CD4-positive, alpha-beta T cell treated with Interleukin-12 subunit alpha and Interleukin-12 subunit beta, for 1 hour (primary cell): ENCODE results near the gene NPL.

Source experiments
- DNase-seq: peaks from one replicate; pipeline ENCODE4 v3.0.0-alpha.2; 2020

The NPL gene

DNA sequence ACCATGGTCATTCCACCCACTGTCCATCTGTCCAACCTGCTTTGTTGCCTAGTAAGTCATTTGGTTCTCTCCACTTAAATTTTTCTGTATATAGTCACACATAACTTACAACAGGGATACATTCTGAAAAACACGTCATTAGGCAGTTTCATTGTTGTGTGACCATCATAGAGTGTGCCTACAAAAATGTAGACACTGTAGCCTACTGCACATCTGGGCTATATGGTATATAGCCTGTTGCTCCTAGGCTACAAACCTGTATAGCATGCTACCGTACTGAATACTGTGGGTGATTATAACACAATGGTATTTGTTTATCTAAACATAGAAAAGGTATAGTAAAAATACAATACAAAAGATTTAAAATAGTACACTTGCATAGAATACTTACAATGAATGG is 10.0 kb upstream of the NPL start:
- no peak for DNase-seq

DNA sequence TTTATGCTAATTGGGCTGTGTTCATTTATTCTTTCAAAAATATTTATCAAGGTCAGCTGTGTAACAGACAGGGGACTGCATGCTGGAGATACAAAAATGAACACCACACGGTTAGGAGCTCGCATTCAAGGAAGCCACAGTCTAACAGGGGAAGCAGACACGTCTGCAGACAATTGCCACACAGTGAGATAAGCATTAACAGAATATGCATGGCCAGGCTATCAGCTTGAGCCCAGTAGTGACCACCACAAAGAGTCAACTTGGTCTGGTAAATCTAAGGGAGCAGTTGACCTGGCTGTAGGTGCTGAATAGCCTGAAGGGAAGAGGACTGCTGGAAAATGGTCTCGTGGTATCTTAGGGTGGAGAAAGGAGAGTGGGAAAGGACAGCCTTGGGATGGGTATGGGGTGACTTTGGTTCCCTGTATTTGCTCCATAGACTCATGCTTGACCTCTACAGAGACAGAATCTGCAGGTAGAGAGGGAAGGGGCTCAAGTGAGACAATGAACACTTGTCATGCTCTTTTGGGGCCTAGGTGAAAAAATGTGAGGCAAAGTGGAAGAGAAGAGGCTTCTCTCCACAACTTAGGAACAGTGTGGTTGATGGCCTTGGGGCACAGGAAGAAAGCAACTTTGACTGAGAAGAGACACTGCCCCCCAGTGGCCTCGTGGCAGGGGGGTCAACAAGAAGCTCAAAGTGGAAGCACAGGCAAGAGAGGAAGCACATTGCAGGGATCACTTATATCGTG is 7.6 kb upstream of the NPL start:
- DNase-seq = peak; percentile 70

DNA sequence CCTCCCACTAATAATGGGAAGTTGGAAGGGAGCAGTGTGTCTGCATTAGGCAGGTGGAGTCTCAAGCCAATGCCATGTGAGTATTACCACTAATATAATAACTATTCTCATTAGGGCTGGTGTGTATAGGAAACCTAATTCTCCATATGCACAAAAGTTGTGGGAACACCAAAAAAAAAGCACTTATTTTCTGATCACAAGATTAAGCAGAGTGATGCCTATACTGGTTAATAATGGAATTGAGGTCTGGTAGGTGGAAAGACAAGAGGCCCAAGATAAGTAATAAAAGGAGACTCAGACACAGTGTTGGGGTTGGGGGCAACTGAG is 7.0 kb upstream of the NPL start:
- no peak for DNase-seq

DNA sequence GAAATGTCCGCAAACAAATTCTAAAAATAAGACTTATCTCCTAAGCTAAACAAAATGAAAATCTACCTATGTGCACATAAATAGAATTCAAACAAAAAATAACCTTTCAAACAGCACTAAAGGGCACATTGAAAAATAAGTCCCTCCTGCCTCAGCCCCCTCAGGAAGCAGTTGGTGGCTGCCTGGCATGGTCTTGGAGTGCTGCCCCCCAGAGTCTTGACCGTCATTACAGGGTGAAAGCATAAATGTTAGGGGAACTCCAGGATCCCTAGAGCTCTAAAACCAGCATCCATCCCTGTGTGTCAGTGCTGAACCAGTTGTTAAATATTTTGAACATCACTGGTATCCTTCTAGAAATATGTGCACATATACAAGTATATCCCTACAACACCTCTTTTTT is 6.5 kb upstream of the NPL start:
- no peak for DNase-seq

DNA sequence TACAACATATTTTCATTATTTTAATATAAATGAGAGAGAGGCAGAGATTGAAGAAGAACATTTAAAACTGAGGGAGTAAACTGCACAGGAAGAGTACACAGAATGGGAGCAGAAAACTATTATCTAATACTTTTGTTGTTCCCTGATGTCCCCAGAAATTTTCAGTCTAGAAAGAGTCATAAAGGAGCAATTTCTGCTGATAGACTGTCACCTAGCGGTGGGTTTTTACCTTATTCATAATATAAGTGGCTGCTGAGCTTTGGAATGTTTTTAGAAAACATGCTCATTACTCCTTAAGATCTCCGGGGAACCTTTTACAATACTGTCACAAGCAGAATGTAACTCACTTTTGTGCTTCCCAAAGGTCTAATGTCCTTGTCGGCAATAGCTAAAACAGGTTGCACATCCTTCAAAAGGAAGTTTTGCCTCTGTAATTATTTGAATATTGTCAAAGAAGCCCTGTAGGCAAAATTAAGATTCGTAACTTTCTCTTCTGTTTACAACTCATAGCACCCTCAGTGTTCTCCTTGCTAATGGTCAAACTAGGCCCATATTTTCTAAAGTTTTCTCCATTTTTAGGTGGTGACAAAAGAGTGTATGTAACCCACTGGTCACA is 4.9 kb upstream of the NPL start:
- peak; percentile 65 for DNase-seq

DNA sequence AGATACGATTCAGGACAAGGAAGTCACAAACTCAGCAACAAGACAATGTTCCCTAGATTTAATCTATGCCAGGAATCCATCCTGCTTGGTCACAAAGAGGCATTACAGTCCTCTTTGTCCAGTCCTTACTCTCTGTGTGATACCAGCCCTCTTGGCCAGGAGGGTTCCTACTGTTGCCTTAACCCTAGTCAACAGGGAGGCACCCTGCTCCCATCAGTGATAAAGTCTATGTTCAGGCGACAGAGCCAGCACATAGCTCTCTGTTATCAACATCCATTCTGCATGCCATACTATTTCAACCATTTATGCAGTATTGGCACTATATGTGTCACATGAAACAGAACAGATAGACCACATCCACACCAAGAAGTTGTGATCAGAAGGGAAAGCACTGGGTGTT is 4.4 kb upstream of the NPL start:
- DNase-seq = no peak

DNA sequence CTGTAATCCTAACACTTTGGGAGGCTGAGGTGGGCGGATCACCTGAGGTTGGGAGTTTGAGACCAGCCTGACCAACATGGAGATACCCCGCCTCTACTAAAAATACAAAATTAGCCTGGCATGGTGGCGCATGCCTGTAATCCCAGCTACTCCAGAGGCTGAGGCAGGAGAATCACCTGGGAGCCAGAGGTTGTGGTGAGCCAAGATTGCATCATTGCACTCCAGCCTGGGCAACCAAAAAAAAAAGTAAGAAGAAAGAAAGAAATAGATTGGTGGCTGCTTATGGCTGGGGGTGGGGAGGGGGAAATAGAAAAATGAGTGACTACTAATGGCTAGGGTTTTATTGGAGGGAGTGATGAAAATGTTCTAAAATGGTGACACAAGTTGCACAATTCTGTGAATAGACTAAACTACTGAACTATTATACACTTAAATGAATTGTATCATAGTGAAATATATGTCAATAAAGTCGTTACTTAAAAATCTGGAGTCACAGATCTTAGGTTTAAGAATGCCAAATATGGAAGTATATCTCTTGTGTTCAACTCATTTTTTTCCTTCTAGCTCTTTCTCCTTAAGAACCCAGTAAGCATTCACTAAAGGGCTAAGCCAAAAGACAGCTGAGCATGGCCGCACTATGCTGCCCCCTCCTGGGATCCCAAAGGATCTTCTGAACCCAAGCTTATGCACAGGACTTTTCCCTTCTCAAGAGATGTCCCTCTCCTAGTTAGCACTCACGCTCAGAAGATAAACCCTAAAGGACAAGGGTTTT is 3.2 kb upstream of the NPL start:
- peak; percentile 39 for DNase-seq

DNA sequence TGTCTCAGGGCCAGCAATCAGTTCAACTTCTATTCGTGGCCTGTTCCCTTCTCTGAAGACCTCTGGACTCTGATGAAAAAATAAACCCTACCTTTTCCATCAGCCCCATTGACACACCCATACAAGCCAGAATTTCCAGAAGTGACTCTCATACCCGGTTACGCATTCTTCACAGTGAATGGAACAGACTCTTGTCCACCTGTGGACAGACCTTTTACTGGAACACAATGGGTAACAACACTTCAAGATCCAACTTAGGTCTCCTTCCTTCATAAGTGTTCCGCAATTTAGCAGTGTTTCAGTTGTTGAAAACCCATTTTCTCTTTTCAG is 2.6 kb upstream of the NPL start:
- no peak for DNase-seq

DNA sequence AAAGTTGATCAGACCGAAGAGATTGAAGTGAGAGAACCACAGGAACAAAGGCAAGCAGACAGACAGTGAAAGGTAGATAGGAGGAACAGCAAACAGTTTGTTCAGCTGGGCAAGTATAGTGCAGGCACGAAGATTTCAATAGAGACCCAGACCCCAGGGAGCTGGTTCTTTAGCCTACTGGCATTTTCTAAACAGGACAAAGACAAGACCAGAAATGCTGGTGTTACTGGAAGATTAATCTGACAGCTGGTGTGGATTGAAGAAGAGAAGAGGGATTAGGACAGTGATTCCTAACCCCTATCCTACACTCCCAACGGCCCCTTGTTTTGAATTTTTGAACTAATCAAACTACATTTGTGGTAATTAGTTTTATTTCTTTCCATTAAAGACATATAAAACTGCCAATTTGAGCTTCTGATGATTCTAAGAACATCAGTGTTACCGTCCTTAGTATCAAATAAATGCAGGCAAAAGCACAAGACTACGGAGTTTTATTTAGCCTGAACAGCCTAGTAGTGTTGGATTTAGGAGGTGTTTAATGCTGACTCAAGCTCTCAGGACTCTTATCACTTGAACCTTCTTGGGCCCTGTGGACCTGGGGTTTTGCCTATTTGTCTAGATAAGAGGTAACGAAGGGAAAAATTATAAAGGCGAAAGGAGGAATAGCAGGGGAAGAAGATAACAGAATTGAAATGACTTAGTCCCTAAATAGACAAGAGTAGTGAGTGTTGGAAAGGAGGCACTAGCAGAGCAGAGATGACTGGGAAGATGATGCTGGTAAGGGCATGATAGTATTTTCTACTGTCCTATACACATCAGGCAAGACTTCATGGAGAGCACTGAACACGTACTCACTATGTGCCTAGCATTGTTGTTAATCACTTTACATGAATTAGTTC is 2.0 kb downstream of the NPL start:
- no peak for DNase-seq

DNA sequence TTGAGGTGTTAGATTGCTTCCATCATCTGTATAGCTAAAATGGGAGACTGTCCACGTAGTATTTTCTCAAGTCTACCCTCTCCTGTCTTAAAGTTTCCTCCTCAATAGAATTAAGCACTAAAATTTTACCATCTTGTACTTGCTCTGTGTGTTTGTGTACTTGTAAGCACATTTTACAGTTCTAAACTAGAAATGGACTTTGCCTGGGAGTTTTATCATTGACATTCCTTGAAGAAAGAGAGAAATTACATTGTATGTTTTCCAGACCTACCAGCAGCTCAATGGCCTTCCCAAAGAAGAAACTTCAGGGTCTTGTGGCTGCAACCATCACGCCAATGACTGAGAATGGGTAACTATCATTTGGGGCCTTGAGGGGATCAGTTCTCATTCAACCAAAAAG is 4.5 kb downstream of the NPL start:
- DNase-seq = no peak

DNA sequence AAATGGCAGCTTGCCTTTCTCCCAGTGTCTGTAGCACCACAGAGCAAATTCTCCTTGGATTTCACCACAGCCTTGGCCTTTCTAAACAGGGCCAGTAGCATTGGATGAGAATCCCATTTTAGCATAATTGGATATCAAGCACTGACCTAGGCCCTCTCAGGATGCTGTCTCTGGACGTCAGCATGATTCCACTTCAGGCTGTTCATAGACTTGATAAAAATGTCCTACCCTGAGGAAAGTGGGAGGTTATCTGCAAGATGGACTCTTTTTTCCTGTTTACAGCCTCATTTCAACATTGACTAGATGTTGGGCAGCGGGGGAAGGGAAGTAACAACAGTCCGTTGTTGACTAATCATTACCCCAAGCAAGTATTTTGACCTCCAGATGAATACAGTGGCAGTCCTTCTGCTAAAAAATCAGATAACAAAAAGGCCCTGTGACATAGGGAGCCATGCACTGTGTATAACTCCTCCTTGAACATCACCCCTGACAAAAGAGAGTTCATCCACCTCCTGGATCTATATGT is 5.2 kb downstream of the NPL start:
- DNase-seq = no peak

DNA sequence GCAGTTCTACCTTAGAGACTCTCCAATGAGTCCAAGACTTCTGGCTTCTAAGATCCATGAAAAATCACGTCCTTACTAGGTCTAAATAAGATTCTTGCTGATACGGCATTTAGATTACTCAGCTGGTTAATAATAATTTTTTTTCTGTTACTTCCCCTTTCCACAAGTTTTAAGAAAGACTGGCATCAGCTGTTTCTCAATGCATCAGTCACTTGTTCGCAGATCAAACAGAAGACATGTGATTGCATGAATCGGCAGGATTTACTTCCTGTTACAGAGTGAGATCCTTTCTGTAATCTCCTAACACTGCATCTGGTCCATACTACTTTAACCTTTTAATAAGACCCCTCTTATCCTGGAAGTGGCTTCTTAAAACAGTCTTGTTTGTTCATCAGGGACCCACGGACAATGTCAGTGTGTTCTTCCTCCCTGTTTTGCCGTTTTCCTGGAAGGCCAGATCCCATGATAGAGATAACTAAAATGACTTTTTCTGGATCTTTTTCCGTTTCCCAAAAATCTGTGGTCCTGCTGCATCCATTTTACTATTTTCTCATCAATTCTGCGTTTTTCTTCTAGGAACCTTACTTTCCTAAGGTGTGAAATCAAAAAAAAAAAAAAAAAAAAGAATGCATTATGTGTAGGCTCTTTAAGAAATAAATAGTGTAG is 6.1 kb downstream of the NPL start:
- DNase-seq = peak; percentile 23

DNA sequence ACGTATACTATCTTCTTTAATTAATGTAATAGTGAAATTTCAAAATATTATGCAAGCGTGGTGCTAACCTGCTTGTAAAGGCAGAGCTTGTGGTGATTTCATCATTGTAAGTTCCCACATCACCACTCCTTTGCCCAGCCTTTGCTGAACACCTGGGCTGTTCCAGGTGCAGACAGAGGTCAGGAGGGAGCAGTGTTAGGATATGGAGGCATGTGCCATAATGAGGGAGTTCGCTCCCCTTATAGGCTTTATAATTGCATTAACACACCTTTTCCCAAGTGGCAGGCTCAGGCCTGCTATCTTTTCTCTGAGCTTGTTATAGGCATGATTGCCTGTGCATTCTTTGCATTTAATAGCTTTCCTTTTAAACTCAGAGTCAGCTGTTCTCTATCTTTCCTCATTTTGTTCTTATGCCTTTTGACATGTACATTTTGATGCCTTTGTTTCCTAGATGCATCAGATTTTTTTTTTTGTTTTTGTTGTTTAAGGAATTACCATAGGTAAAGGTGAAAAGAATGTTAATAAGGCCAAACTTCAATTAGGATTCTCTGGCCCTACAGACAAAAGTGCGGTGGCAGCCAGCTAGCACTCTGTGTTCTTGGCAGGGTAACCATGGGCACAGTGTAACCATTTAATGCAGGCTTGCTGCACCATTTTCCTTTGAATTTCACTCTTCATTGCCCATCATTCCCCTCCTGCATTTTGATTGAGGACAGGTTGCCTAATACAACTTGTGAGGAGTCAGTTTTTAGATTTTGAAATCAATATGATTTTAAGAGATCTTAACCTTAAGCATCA is 12.6 kb downstream of the NPL start:
- DNase-seq = no peak

DNA sequence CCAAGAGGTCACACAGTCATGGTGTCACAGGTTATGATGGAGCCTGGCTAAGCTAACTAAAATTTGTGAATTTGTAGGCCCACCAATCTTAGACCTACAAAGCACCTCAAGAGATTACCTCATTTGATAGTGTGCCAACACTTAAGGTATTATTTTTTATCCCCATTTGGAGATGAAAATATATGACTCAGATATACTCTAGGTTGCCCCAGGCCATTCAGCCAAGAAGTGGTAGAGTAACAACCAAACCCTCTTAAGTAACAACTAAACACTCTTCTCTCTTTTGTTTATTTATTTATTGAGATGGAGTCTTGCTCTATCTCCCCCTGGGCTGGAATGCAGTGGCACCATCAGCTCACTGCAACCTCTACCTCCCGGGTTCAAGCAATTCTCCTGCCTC is 14.3 kb downstream of the NPL start:
- no peak for DNase-seq

DNA sequence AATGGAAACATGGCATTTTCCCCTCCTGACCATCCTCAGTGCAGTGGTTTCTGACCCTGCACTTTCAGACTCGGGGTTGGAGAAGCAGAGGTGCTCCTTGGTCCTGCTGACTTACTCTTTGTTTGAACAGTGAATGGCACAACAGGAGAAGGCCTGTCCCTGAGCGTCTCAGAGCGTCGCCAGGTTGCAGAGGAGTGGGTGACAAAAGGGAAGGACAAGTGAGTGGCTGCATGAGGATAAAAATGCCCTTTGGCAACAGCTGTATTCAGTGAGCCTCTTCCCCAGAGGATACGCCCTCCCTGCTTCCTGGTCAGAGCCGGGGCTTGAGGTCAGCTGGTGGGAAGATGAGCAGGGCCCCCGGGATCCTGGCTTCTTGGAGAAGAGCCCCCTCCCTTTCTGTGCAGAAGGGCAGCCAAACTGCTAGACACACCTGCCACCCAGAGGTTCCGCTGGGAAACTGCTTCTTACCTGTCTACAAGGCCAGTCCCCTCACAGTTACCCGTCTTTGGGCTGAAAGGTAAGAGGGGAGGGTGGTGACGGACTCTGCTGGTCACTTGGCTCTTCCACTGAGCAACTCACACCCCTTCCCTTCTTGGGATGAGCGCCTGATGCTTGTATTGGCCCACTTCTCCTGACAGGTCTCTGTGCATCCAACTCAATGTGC is 16.6 kb downstream of the NPL start:
- DNase-seq = no peak

DNA sequence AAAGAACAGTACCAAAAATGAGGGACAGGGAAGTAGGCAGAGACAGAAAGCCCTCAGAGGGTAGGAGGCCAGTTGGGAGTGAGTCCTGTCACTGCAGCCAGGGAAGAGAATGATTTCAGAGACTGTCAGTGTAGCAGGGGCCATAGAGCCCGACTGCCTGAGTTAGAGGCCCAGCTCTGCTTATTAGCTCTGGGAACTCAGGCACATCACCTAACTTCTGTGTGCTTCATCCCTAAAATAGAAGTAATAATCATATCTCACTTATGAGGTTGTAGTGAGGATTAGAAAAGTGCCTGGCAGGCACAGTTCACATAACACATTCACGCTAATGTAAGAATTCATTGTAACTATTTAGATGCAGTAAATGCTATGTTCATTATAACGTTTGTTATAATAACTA is 18.3 kb downstream of the NPL start:
- no peak for DNase-seq

DNA sequence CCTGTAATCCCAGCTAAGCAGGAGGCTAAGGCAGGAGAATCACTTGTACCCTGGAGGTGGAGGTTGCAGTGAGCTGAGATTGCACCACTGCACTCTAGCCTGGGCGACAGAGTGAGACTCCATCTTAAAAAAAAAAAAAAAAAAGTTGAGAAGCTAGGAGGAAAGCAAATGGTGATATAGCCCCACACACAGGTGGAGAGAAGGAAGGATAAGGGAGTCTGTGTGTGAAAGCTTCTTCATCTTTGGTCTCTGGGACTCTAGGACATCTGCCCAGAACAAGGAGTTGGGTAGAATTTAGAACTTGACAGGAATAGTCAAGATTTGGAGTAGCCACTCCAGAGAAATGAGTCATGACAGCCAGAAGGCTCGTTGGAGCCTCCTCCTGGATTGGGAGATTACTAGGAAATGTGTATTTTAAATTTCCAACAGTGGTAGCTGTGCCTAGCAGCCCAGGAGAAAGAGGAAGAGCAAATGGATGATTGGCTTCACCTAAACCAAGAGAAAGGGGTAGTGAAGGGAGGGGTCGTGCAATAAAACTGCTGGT is 19.9 kb downstream of the NPL start:
- no peak for DNase-seq

DNA sequence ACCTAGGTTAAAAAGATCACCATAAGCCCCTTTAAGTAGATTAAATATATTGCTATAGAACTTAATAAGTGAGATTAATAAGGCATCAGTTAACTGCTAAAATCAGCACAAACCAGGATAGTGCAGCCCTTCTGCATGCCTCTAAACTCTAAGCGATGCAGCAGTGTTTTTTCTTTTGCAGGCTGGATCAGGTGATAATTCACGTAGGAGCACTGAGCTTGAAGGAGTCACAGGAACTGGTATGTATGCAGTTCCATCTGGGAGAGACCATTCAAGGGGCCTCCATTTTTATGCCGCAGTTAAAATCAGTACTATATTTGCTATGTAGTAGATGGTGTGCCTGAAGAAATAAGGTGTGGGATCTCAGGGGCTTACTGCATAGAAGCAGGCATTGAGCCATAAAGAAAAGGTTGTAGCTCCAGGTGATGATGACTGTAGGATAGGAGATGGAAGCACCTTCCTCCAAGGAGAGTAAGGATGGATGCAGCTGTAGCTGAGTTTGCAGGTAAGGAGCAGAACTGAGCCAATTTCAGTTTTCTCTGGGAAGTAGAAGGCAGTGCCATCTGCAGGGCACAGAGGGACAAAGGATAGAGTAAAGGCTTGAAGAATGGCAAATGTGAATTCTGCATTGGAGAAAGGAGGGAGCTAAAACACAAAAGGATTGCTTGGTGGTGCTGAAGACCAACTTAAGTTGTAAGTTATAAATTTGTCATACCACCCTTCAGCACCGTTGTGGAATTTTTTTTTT is 22.6 kb downstream of the NPL start:
- DNase-seq = no peak

DNA sequence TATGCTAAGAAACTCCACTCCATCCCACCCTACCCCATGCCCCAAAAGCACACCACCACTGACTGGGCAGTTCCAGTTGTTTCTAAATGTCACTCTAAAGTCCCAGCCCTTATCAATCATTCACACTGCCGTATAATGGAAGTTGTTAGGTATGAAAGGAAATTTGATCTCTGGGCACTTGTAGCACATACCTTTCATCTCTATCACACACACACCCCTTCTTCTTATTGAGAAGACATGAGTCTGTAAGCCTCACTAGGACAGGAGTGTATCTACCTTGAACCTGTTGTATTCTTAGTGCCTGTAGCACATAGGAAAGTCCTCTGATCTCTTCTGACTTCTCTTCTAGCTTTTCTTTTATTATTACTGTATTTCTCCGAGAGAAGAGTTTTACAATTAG is 27.3 kb downstream of the NPL start:
- DNase-seq = no peak

DNA sequence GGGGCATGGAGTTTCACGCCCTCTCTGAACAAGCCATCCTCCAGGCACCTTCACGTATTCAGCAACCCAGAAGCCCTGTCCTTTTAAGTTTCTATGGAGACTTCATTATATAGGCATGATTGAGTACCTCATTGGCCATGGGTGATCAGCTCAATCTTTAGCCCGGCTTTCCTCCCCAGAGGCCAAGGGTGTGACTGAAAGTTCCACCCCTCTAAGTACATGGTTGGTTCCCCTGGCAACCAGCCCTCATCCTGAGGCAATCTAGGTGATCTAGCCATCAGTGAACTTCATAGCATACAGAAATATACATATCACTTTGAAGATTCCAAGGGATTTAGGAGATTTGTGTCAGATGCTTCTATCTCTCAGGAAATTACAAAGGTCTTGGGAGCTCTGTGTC is 28.2 kb downstream of the NPL start:
- DNase-seq = no peak
